ENCODE measurements around the gene PIMREG.
"Not testable (repeated sequence)": the region's sequence is repeated elsewhere in the genome, so short reads cannot be mapped to it uniquely, and the experiment has no call there.

The PIMREG gene

DNA sequence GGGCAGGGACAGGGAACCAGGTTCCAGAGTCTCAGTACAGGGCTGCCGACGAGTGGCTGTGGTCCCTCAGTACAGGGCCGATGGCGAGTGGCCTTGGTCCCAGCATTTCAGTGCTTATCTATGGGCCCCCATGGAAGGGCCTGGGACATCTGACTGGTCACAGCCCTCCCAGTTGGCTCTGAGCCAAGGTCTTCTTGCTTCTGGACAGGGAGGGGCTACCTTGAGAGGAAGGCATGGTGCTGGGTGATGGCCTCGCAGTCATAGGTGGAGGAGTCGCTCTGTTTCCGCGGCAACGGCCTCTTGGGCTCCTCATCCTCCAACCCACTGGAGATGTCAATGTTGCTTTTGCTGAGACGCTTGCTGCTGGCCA lies 32.5 kb downstream of the PIMREG start:
- DNase-seq = peak in 1 of 58 donors; percentile 5

DNA sequence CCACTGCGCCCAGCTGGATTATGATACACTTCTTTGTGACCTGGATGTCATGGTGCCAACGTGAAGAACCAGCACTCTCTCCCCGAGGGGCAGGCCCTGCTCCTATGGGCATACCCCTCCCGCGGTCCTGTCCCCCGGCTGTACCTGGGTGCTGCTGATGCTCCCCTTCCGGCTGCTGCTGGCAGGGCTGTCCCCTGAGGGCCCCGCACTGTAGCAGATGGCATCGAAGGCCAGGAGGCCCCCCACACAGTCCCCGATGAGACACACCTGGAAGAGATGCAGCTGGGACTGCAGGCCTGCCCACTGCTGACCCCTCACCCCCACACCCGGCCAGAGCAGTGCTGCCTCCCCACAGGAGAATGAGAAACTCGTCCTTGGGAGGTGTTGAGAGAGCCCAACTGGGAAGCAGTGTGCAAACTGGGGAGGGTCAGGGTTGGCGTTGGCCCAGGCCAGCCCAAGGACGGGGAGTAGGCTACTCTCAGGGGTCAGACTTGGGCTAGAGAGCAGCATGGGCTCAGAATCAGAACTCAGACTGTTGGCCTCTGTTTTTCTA lies 33.7 kb downstream of the PIMREG start:
- DNase-seq = no peak

DNA sequence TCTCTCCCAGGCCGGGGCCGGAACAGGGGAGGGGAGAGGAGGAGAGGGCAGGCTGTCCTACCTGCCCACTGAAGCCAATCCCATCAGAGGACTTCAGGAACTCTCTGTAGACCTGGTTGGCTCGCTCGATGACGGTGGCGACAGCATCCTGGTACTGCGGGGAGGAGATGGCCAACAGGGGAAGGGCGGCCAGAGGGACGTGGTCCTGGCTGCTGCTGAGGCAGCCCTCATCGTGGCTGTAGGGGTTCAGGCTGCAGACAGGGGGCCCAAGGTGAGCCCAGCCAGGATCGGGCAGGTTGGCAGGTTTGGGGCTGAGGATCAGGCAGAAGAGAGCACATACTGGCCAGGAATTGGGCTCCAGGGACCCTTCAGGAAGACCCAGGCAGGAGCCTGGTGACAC lies 34.2 kb downstream of the PIMREG start:
- DNase-seq = no peak

DNA sequence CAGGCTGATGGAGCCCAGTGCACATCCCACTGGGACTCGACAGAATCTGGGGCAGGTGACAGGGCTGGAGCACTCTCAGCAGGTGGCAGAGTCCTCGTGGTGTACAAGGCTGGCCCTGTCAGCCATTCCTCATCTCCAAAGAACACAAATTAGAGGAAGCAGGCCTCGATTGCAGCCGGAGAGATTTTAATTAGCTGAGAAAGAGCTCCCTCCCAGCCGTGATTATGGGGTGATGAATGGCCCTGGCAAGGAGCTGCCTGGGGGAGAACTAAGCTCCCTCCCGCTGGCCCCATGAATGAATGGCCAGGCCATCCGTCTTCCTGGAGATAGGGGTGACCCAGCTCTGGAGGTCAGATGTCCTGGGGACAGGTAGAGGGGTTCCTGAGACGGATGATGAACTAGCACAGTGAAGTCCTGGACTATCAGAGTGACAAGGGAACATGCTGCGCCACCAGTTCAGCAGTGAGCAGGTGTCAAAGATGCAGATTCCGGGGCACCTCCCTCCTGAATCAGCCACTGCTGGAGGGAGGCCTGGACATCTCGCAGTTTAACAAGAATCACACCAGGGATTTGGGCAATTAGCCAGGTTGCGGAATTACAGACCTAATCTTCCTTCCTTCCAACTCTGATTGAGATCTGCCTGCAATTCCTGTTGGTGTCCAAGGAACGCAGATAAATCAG lies 35.5 kb downstream of the PIMREG start:
- peak in 10 of 58 donors; percentile 10 to 35 (median 18) for DNase-seq

DNA sequence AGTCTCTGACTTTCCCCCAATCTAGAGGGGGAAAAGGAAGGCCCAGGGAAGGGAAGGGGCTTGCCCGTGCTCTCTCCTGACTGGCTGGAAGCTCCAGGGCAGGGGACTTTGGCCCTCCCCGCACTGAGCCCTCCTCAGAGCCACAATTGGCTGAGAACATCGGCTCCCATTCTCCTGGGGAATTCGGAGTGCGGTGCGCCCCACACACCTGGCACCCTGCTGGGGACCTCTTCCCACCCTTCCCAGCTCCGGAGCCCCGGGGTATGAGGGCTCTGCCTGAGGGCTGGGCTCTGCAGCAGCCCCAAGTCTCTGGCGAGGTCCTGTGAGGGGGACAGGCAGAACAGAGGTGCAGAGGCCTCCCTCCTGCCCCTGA lies 36.0 kb downstream of the PIMREG start:
- DNase-seq = no peak

DNA sequence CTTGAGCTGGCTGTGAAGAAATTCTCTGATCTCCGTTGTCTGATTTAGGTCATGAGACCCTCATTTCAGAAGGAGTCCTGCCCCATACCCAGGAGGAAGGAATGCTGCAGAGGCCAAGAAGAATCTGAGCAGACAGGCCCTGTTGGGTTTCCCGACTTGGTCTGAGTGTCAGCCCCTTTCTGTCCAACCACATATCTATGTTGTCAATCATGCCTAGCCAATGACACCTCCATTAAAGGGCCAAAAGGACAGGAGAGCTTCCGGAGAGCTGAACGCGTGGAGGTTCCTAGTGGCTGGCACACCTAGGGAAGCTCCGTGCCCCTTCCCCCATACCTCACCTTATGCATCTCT lies 37.8 kb downstream of the PIMREG start:
- DNase-seq = no peak

DNA sequence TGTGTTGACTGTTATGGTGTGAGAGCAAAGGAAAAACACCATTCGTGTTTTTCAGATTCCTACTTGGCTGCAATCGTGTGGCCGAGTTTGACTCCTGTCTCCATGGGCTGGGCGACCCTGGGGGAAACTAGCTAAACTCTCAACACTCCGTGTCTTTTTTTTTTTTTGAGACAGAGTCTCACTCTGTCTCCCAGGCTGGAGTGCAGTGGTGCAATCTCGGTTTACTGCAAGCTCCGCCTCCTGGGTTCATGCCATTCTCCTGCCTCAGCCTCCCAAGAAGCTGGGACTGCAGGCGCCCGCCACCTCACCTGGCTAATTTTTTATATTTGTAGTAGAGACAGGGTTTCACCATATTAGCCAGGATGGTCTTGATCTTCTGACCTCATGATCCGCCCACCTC lies 38.5 kb downstream of the PIMREG start:
- not testable (repeated sequence) for DNase-seq

DNA sequence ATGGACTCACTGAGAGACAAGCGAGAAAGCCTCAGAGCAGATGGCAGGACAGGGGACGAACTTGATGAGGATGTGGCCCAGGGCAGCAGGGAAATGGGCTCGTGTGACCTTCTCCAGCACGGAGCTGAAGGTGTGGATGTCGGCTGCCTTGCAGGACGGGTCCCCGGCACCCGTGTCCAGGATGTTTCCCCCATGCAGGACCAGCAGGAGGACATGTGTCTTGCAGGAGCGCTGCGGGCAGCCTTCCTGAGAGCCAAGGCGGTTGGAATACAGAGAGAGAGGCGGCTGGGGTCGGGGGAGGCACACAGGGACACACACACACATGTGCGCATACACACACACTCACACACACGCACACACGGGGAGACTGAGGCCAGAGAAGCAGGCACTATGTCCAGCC lies 39.3 kb downstream of the PIMREG start:
- DNase-seq = no peak

DNA sequence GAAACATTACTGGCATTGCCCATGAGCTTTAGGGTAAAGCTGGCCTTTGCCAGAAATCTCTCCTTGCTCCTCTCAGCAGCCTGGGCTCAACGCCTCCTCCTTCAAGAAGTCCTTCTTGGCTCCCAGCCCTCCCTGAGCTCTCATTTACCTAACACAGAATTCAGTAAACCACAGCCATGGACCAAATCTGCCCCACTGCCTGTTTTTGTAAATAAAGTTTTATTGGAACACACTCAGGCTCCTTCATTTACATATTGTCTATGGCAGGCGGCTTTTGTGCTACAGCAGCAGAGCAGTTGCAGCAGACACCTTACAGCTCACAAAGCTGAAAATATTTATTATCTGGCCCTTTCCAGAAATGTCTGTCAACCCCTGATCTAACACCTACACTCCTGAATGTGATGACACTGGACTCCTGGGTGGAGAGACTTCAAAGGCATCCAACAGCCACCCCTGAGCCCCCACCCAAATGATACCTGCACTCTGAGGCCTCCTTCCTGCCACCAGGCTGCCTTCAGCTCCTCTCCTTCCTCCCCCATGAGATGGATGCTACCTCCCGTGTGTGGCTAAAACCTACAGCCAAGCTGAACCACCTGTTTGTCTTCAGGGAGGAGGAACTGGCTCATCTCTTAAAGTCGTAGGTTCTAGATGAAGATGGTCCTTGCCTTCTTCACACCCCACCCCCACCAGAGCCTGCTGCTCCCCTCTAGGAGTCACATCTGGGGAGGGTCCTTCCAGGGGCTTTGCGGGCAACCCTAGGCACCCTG lies 41.6 kb downstream of the PIMREG start:
- DNase-seq = no peak

DNA sequence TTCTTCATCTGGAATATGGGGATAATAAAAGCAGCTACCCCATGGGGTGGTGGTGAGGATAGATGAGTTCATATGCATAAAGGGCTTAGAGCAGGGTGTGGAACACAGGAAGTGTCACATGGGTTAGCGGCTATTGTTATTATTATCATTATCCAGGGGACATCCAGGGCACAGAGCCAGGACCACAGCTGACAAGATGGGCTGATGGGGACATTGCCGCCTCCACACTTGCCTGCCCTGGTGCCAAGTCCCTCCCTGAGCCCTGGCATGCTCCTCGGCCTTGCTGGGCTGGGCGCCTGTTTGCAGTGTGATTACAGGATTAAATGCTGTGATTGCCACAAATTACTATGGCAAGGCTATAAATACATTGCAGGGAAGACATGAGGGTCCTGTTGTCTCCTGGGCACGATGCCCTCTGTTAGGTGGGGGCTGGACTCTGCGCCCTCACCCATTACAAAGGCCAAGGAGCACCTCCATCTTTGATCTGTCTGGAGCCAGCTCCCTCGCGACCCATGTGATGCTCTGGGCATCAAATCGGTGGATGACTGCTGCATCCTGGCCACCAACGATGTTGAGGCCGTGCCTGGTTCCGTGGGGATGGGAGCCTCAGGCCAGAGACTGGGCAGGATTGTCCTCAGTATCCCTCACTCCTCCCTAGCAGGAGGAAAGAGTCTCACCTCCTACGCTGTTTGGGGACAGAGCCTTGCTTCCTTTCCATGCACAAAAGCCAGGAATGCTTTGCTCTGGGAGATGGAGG lies 43.2 kb downstream of the PIMREG start:
- DNase-seq = peak in 6 of 58 donors; percentile 10 to 38 (median 24)

DNA sequence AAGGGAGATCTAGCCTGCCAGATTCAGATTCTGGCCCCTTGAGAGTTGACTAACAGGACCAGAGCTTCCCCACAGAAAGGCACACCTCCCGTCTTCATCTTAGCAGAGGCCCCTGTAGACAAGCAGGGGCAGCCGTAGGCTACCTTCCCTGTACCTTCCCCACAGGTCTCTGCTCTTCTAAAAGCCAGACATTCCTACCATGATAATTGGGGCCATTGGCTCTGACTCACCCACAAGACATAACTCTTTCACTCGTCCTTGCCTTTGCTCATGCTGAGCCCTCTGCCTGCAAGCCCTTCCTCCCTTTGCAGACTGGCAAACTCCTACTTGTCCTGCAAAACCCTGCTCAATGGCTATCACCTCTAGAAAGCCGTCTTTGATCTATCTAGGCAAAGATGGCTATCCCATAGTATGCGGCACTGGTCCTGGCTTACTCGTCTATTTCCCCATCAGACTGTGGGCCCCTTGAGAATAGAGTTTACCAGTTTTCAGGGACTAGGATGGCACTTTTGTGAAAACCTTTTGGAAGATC lies 43.8 kb downstream of the PIMREG start:
- DNase-seq = no peak

DNA sequence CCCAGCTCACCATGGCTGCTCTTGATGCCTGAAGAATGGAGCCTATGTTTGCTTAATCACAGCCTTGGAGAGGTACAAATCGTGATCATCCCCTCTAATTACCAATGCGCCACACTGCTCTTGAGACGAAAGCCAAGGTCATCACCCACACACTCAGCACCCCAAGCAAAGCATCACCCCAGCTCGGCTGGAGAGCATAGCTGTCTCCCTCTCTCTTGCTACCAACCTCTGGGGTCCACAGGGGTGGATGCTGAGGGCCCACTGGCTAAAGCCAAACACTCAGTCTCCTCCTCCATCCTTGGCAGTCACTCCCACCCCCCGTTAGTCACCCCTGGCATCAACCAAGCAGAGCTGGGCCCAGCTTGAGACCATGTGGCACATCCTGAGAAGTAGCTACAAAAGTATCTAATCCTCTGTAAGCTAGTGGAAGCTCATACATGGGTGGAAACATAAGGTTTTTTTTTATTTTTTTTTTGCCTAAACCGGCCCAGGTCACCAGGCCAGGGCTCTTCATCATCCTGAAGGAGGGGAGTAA lies 44.8 kb downstream of the PIMREG start:
- no peak for DNase-seq

DNA sequence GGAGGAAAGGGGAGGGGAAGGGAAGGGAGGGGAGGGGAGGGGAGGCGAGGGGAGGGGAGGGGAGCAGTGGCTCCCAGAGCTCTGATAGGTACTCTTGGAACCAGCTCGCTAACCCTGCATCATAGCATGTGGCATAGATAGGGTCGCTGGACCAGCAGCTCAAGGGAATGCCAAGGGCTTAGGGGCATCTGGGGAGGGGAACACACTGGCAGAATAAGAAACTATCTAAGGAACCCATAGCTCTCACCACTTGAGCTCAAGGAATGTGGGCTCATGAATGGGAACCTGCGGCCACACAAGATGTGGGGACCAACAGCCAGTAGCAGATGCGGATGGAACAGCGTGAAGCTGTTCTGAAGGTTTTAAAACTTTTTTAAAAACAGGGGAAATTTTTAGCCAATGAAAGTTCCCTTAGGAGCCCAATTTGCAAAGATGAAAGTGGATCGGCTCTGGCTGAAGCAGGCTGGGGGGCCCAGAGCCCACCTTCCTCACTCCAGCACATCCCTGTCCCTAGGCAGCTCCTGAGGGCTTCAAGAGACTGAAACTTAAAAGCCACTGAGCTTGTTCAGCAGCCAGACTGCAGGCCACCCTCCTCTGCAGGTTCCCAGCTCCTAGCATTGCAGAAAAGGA lies 46.9 kb downstream of the PIMREG start:
- no peak for DNase-seq

DNA sequence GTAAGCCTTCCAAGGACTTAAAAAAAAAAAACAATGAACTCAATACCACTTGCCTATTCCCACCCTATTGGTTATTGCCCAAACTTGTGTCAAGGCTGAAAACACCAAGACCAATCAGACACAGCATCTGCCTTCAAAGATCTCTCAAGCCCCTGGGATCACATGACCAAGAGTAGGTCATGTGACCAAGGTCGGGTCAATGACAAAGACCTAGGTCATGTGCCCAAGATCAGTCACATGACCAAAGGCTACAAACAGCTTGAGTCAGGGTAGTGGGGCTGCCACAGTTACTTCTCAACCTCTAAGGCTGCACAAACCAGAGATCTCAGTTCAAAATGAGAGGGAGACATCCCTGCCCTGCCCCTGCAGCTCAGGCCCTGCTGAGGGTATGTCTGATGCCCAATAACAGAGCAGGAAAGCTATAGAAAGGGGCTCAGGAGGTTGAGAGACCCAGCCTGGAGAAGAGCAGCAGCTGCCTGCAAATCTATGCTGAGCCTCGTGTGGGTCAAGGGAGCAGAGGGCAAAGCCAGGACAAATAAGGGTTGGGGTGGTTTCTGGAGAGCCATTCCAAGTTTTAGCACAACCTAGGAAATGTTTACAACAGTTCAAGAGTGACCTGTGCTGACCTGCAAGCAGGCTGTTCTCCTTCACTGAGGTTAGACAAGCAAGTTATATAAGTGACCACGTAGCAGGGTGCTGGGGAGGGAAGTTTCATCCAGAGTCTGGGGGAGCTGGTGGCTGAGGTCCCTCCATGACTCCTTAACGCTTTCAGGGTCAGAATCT lies 48.8 kb downstream of the PIMREG start:
- DNase-seq = peak in 1 of 58 donors; percentile 21

DNA sequence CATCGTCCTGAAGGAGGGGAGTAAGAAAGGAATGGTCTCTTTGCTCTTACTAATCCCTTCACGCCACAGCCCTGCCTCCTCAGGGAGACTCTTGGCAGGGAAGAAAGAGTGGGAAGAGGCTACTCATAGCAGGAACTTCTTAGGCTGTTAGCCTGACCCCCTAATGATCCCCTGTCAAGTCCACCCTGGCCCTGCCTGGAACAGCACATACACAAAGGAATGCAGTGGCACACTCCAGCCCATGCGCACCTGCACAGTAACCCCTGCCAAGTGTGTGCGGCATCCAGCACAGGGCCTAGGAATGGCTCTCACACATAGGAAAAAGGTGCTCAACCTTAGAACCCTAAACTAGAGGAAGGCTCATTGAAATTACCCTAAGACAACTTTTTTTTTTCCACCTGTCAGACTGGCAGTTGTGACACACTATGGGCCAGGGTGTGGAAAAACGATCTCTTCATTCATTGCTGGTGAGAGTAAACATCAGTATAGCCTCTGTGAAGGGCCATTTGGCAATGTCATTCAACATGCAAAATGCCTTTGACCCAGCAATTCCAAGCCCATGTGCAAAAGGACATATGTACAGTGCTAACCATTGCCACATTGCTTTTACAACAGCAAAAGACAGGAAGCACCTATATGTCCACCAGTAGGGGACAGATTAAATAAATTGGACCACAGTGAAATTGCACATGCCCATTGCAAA lies 50.1 kb downstream of the PIMREG start:
- no peak for DNase-seq

DNA sequence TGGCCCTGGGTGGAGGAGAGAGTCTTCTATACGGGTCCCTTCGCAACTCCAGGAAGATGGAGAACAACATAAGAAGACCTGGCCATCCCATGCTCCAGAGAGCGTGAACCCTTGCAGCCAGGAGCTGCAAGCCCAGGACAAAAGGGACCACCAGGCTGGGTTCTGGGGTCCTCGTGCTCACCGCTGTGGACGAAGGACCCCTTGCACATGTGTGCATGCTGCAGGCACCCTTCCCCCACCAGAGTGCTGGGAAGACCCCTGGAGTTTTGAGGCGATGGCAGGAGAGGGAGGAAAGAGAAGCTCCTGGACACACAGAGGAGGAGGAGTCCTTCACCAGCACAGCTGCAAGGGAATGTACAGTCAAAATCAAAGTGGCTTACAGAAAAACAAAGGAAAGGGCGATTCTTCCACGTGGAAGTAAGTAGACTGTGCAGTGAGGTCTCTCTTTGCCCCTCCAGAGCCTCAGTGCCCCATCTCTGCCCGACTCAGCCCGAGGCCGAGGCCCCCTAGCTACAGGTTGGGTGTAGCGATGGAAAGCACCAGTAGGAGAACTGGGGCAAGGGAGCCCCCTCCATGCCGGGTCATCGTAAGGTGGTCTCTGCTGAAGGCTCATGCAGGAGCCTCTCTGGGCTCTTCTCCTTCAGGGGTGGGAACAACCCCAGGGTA lies 51.3 kb downstream of the PIMREG start:
- no peak for DNase-seq

DNA sequence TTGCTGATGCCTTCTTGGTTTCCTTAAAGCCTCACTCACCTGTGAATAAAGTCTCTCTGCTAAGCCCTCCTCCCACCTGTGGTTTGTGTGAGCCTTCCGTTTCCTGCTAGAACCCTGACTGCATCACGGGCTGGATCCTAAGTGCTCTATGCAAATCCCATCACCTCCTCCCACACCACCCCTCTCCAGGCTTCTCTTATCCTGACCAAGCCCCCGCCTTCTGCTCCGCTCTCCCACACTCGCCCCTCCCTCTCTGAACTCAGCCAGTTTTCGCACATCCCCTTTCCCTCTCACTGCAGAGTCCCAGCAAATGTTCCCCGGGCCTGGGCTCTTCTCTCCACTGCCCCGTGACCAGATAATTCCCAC lies 51.8 kb downstream of the PIMREG start:
- DNase-seq = peak in 2 of 58 donors; percentile 14 to 34

DNA sequence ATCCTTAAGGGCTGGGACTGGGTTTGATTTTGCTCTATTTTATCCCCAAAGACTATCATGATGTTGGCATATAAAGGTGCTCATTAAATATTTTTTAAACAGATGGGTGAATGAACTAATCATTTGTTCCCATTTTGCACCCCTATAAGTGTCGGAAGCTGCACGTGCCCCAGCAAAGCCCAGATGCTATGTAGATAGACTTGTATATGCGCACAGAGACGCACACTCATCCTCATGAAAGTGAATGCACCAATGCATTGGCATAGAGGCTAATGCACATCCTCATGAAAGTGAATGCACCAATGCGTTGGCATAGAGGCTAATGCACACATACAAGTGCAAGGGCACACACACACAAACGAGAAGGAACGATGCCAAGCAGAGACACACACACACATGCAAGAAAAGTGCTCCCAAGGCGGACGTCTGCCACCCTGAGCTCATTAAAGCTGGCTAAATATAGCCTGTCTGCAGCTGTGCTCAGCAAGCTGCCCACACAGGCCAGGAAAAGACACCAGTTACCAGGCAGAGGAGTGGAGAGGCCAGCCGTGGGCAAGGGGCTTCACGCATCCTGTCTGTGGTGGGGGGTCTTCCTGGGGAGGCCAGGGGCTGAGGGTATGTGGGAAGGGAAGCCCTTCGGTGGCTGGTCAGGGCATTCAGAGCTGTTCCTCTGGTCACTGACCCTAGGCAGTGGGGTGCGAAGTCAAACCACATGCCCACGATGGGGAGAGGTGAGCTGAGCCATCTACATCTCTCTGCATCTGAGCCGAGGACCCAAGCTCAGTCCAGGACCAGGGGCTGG lies 52.6 kb downstream of the PIMREG start:
- DNase-seq = peak in 19 of 58 donors; percentile 21 to 76 (median 37)
